HG03558 (cell line): ENCODE results near the gene TMEM43.

Experiments used
- ATAC-seq: cut with Tn5 transposase; IDR thresholded peaks from one replicate; pipeline ENCODE4 v1.9.1; 2021; ENCODE audit warnings: moderate number of reproducible peaks; ENCODE audit not compliant: unreplicated experiment; ENCODE audit errors: extremely low read depth

Gene TMEM43

GRCh38 chr3:14150078-14150477 lies 25.2 kb downstream of the TMEM43 start:
- ATAC-seq, result no peak

GRCh38 chr3:14150491-14151230 lies 25.8 kb downstream of the TMEM43 start:
- ATAC-seq, result no peak

- ATAC-seq, result no peak
Measured at GRCh38 chr3:14151471-14152083, 26.7 kb downstream of the TMEM43 start.

- no peak for ATAC-seq
Measured at GRCh38 chr3:14152233-14152962, 27.5 kb downstream of the TMEM43 start.

- ATAC-seq, result no peak
Measured at GRCh38 chr3:14152963-14153355, 28.1 kb downstream of the TMEM43 start.

- no peak for ATAC-seq
Measured at GRCh38 chr3:14153663-14154062, 28.8 kb downstream of the TMEM43 start.

- ATAC-seq, result no peak
Measured at GRCh38 chr3:14154276-14154675, 29.4 kb downstream of the TMEM43 start.

GRCh38 chr3:14154895-14155440 lies 30.1 kb downstream of the TMEM43 start:
- no peak for ATAC-seq

- ATAC-seq, result no peak
Measured at GRCh38 chr3:14156201-14156600, 31.3 kb downstream of the TMEM43 start.

GRCh38 chr3:14156843-14157561 lies 32.1 kb downstream of the TMEM43 start:
- no peak for ATAC-seq

GRCh38 chr3:14157951-14158350 lies 33.1 kb downstream of the TMEM43 start:
- ATAC-seq, result no peak

- no peak for ATAC-seq
Measured at GRCh38 chr3:14158370-14158769, 33.5 kb downstream of the TMEM43 start.

- ATAC-seq, result no peak
Measured at GRCh38 chr3:14159426-14159825, 34.6 kb downstream of the TMEM43 start.

- ATAC-seq, result no peak
Measured at GRCh38 chr3:14161282-14161681, 36.4 kb downstream of the TMEM43 start.

- ATAC-seq, result no peak
Measured at GRCh38 chr3:14162178-14162577, 37.3 kb downstream of the TMEM43 start.

GRCh38 chr3:14166877-14167603 lies 42.2 kb downstream of the TMEM43 start:
- no peak for ATAC-seq

- no peak for ATAC-seq
Measured at GRCh38 chr3:14169435-14169834, 44.6 kb downstream of the TMEM43 start.

- no peak for ATAC-seq
Measured at GRCh38 chr3:14169871-14170270, 45.0 kb downstream of the TMEM43 start.

GRCh38 chr3:14170531-14171159 lies 45.8 kb downstream of the TMEM43 start:
- no peak for ATAC-seq
